ENCODE results near the gene CENPA.

CENPA gene

GRCh38 chr2:26840937-26841610 is 55.2 kb downstream of the CENPA start:
- Histone ChIP-seq H3K4me3 (ENCODE audit: insufficient read depth, low read depth, low read length) (no peak overlapping the region), H3K36me3 (ENCODE audit: control insufficient read depth, insufficient read depth, low read length) (no peaks in the 10 kb centered on the region), H3K27ac (ENCODE audit: insufficient read depth, low read depth, low read length, poor library complexity, severe bottlenecking) (no peak overlapping the region), H3K9me3 (ENCODE audit: control insufficient read depth, low read length) (no peaks in the 10 kb centered on the region), H3K27me3 (ENCODE audit: control insufficient read depth, insufficient read depth, low read length, poor library complexity, severe bottlenecking) (peaks cover 16% of the 10 kb centered on the region), H3K4me1 (ENCODE audit: control insufficient read depth, insufficient read depth, low read length) (no peaks in the 10 kb centered on the region)
- WGBS, 2 experiments = 92 to 94% methylated on average over 4 of the region's 4 CpGs

GRCh38 chr2:26843041-26843440 is 57.2 kb downstream of the CENPA start:
- 70 to 88% methylated on average over 3 to 4 of the region's 4 CpGs for WGBS, 2 experiments
- no peaks in the 10 kb centered on the region for H3K9me3 ChIP-seq (ENCODE audit: control insufficient read depth, low read length)

More at GRCh38 chr2:26843041-26843440, 57.2 kb downstream of the CENPA start:
- Histone ChIP-seq H3K27me3 (ENCODE audit: control insufficient read depth, insufficient read depth, low read length, poor library complexity, severe bottlenecking) (peaks cover 28% of the 10 kb centered on the region), H3K4me1 (ENCODE audit: control insufficient read depth, insufficient read depth, low read length) (peaks cover 10% of the 10 kb centered on the region), H3K4me3 (ENCODE audit: insufficient read depth, low read depth, low read length) (no peak overlapping the region), H3K36me3 (ENCODE audit: control insufficient read depth, insufficient read depth, low read length) (no peaks in the 10 kb centered on the region), H3K27ac (ENCODE audit: insufficient read depth, low read depth, low read length, poor library complexity, severe bottlenecking) (no peak overlapping the region)

Data from ectodermal cell (in vitro differentiated cells).